HG02678 (cell line): ENCODE data around the gene SCG5.
"Not testable (repeated sequence)": the region's sequence is repeated elsewhere in the genome, so short reads cannot be mapped to it uniquely, and the experiment has no call there.

Experiments used
- ATAC-seq: cut with Tn5 transposase; IDR thresholded peaks from one replicate; pipeline ENCODE4 v1.9.1; 2021; ENCODE audit warnings: mild to moderate bottlenecking, moderate library complexity; ENCODE audit not compliant: unreplicated experiment

Gene SCG5

DNA sequence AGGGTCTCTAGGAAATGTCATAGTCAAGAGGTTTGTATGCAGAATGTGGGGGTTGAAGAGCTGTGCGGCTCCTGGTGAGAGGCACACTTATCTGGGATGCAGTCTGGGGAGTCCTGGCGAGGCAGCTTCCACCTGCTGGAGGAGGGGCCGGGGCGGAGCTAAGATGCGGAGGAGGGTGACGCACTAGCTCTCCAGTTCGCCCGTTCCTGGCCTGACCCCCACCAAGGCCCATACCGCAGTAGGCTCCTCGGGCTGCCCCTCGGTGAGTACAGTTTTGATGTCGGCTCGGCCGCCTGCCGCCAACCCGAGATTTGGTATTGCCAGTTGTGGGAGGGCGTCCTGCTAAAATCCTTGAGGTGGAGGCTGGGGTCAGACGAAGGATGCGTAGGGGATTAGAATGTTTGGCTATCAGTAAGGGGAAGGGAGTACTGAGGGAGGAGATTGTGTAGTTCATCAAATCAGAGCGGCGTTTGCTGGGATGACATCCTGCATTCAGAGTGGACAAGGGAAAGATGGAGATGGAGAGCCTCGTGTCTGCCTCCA is at the start of gene SCG5:
SCG5 (plus strand) TSS at position 194 of the 543 bp plus-strand sequence. CDS start 1,883 bp downstream, outside the sequence.
- no peak for ATAC-seq

DNA sequence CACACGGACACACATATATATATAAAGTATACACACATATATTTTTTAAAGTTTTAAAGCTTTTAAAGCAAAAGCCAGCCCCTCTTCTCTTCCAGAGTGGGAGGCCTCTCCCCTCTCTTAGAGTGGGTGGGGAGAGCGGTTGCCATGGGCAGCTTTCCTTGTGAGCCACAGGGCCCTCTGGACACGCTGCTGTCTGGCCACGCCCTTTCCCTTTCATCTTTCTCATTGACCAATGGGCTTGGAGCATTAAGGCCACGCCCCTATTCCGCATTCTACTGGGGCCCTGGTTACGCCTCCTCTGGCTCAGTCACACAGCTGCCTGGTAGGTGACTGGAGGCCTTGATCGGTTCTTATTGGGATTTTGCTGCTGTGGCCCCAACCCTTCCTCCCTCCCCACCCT is 48.4 kb upstream of the SCG5 start, which contains the start of gene GOLGA8N:
GOLGA8N (plus strand) TSS at position 306 of the 400 bp plus-strand sequence.
- ATAC-seq, result not testable (repeated sequence)

GRCh38 chr15:32609518-32609917 is 32.0 kb upstream of the SCG5 start:
- ATAC-seq, result not testable (repeated sequence)

DNA sequence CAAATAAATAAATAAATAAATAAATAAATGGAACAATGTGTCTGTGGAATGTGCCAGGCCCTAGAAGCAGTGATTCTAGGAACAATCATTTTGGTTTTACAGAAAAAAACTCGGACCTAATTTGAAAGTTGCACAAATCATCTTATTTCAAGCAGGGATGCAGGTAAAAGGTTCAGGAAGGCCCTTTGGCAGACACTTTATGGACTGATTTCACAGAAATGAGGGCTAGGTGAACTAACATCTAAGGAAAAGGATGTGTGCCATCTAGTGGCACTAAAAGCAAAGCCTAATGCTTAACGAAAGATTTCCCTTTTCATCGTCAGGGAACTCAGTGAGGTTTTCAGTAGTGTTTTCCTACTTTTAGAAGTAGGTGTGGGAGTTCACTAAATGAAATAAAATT is 30.8 kb upstream of the SCG5 start:
- ATAC-seq, result not testable (repeated sequence)

DNA sequence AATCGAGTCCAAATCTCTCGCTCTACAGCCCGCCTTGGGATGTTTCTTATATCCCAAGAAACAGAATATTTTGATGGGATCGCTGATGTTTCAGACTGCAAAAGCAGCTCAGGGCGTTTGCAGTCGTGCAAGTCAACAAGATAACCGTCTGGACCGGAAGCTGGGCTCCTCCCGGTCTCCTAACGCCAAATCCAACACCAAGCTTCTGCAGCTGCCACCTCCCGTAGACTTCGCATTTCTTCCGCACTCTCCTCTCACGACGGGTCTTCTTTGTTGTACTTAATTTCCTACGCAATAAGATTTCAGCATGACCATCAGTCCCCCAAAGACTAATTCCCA is 26.8 kb upstream of the SCG5 start:
- ATAC-seq, result peak; percentile 16

GRCh38 chr15:32615051-32615870 is 26.2 kb upstream of the SCG5 start, which contains the start of gene ARHGAP11A:
Gene ARHGAP11A (plus strand): TSS chr15:32615504. CDS start chr15:32616212, 708 bp downstream.
- peak; percentile 72 for ATAC-seq

DNA sequence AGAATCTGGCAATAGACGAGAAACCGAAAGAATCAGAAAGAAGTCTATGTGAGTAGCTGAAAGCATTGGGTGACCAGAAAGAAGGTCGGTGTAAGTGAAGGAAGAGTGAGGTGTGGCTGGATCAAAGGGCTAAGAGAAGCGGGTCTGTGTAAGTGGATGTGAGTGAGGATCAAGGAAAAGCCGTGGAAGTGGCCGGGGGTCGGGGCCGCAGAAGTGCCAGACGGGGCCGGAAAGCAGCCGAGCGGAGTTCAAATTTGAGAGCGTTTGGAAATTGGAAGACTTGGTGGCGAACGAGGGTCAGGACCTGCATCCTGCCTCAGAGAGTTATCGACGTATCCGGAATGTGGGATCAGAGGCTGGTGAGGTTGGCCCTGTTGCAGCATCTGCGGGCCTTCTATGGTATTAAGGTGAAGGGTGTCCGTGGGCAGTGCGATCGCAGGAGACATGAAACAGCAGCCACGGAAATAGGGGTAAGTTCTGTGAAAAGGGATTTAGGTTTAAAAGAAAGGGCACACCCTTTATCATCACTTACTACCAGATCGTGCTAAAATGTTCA is 25.6 kb upstream of the SCG5 start:
- ATAC-seq, result peak; percentile 11

DNA sequence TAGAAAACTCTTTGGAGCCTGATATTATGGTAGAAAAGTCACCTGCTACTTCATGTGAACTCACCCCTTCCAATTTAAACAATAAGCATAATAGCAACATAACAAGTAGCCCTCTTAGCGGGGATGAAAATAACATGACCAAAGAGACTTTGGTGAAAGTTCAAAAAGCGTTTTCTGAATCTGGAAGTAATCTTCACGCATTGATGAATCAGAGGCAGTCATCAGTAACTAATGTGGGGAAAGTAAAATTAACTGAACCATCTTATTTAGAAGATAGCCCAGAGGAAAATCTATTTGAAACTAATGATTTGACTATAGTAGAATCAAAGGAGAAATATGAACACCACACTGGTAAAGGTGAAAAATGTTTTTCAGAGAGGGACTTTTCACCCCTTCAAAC is 5.1 kb upstream of the SCG5 start:
- ATAC-seq, result no peak

DNA sequence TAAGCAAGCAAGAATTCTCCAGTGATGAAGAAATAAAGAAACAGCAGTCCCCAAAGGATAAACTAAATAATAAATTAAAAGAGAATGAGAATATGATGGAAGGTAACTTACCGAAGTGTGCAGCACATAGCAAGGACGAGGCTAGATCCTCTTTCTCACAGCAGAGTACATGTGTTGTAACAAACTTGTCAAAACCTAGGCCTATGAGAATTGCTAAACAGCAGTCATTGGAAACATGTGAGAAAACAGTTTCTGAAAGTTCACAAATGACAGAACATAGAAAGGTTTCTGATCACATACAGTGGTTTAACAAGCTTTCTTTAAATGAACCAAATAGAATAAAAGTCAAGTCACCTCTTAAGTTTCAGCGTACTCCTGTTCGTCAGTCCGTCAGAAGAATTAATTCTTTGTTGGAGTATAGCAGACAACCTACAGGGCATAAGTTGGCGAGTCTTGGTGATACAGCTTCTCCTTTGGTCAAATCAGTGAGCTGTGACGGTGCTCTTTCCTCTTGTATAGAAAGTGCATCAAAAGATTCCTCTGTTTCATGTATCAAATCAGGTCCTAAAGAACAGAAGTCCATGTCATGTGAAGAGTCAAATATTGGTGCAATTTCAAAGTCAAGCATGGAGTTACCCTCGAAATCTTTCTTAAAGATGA is 4.5 kb upstream of the SCG5 start:
- no peak for ATAC-seq

DNA sequence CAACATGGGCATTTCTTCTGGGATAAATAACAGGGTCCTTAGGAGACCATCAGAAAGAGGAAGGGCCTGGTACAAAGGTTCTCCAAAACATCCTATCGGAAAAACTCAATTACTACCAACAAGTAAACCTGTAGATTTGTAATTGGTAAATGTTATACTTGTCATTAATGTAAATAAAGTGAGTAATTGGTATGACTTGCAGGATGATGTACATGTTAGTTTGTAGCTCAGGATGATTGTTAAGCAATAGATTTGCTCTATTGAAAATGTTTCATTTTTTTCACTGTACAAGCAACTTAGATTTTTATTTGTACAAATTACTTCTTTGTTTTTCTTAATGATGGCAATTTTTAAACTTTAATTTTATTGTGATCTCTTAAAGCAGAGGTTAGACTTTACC is 3.8 kb upstream of the SCG5 start:
- no peak for ATAC-seq

- no peak for ATAC-seq
These were observed 1.3 kb downstream of the SCG5 start for GRCh38 chr15:32642667-32643435.

DNA sequence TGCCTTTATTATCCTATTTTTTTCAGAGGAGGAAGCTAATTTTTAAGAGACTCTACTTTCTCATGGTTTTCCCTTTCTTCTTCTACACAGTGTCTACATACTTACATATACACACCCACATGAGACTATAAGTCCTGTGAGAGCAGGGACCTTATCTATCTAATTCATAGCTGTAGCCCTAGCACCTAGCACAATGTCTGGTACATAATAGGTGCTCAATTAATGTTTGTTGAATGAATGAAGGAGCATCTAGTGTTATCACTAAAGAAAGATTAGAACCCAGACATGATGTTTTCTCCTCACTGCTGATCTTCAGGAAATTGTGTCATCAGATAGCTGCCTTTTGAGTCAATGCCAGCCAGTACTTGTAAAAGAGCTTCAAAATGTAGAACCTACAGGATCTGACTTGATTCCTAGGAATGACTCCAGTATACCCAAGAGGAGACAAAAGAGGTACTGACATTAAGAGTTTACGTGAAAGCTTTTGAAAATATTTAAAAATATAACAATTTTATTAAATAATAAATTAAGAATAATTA is 2.5 kb downstream of the SCG5 start:
- ATAC-seq, result no peak

DNA sequence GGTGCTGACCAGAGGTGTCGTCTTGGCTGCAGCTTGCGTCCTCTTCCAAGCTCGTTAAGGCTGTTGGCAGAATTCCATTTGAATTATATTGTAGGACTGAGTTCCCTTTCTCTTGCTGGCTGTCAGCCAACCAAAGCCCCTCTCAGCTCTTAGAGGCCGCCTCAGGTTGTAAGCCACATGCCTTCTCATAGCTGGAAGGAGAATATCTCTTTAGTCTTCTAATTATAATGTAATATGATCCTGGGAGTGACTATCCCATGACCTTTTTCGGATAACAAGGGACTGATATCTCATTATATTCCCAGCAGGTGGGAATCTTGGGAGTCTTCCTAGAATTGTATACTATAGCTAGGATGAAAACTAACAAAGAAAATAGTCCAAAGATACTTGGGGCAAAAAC is 4.8 kb downstream of the SCG5 start:
- ATAC-seq, result no peak

- ATAC-seq, result no peak
These were observed 7.8 kb downstream of the SCG5 start for GRCh38 chr15:32649342-32649741.

- ATAC-seq, result peak; percentile 70
These were observed 9.8 kb downstream of the SCG5 start for GRCh38 chr15:32651229-32651837.

DNA sequence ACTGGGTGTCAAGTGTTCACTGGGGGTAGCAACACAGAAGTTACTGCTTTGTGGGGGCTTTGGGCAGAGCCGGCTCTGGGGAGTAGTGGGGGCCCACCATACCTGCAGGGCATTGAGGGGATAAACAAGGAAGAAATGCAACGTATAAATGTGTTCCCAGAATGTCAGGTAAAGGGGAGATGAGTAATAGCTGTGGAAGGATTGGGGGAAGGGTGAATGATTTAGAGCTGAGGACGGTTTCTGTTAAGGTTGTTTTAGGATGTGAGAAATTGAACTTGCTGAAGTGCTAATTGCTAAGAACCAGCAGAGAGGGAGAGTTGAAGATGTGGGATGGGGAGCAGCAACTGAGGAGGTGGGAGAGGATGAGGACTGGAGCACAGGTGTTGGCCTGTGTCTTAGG is 10.7 kb downstream of the SCG5 start:
- no peak for ATAC-seq

- ATAC-seq, result no peak
These were observed 14.6 kb downstream of the SCG5 start for GRCh38 chr15:32656091-32656490.

GRCh38 chr15:32656496-32656895 is 15.0 kb downstream of the SCG5 start:
- ATAC-seq, result no peak

- ATAC-seq, result peak; percentile 67
These were observed 15.8 kb downstream of the SCG5 start for GRCh38 chr15:32657198-32657883.

DNA sequence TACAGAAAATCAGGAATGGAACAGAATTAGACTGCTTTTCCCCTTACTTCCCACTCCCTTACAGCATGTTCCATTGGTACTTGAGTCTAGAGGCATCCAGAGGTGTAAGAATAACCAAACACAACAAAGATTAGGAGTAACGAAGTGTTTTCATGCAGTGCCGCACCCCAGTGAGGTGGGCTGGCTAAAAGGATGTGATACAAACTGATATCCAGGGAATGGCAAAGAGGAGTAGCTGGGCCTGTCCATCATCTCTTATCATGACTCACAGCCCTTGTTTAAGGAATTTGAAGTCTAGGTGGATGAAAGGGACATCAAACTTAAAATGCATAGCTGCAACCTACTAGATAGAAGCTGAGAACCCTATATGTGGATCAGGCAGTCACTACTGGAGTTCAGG is 16.4 kb downstream of the SCG5 start:
- ATAC-seq, result no peak
